Activated CD8-positive, alpha-beta memory T cell treated with anti-CD3 and anti-CD28 coated beads for 48 hours (primary cell): ENCODE data around the gene THAP6.
"Not testable (repeated sequence)": the region's sequence is repeated elsewhere in the genome, so short reads cannot be mapped to it uniquely, and the experiment has no call there.

ENCODE experiments used
- DNase-seq, 3 experiments: peaks; one replicate each; pipeline ENCODE4 v3.0.0-alpha.2; 2020; ENCODE audit warnings: low read depth in 2 of 3, low spot score in 2 of 3

Gene THAP6

GRCh38 chr4:75514131-75514948 is at the start of gene THAP6, which contains the start of gene RCHY1:
THAP6 (plus strand) TSS chr4:75514473; CDS start chr4:75515453, 980 bp downstream.
RCHY1 (minus strand) TSS chr4:75514403; CDS start chr4:75514286, 117 bp downstream.
- DNase-seq, result peak; percentile 75 to 82 (median 81)

GRCh38 chr4:75469896-75470295 is 44.4 kb upstream of the THAP6 start:
- DNase-seq, result no peak

- no peak for DNase-seq
Measured at GRCh38 chr4:75470738-75471137, 43.5 kb upstream of the THAP6 start.

GRCh38 chr4:75477201-75477600 is 37.1 kb upstream of the THAP6 start:
- no peak for DNase-seq

GRCh38 chr4:75484190-75484589 is 30.1 kb upstream of the THAP6 start:
- no peak for DNase-seq

GRCh38 chr4:75490155-75490554 is 24.1 kb upstream of the THAP6 start:
- no peak for DNase-seq

GRCh38 chr4:75494563-75494962 is 19.7 kb upstream of the THAP6 start:
- no peak for DNase-seq

- no peak for DNase-seq
Measured at GRCh38 chr4:75495476-75495875, 18.8 kb upstream of the THAP6 start.

GRCh38 chr4:75496406-75496805 is 17.9 kb upstream of the THAP6 start:
- no peak for DNase-seq

GRCh38 chr4:75497133-75497532 is 17.1 kb upstream of the THAP6 start:
- no peak for DNase-seq

GRCh38 chr4:75498041-75498440 is 16.2 kb upstream of the THAP6 start:
- no peak for DNase-seq

- DNase-seq, result no peak
Measured at GRCh38 chr4:75499900-75500299, 14.4 kb upstream of the THAP6 start.

- DNase-seq, result no peak
Measured at GRCh38 chr4:75502671-75503070, 11.6 kb upstream of the THAP6 start.

GRCh38 chr4:75505630-75506029 is 8.6 kb upstream of the THAP6 start:
- DNase-seq, result no peak

- DNase-seq, result not testable (repeated sequence)
Measured at GRCh38 chr4:75509592-75509991, 4.7 kb upstream of the THAP6 start.

- no peak for DNase-seq
Measured at GRCh38 chr4:75511841-75512240, 2.4 kb upstream of the THAP6 start.

- DNase-seq, result no peak
Measured at GRCh38 chr4:75512386-75513211, 1.7 kb upstream of the THAP6 start.

- DNase-seq, result peak in 1 of 3 experiments; percentile 8
Measured at GRCh38 chr4:75513526-75514130, 645 bp upstream of the THAP6 start.

GRCh38 chr4:75514949-75515612 is 808 bp downstream of the THAP6 start:
- DNase-seq, result no peak

GRCh38 chr4:75516144-75516543 is 1.9 kb downstream of the THAP6 start:
- no peak for DNase-seq

GRCh38 chr4:75519452-75519851 is 5.2 kb downstream of the THAP6 start:
- DNase-seq, result not testable (repeated sequence)
